ENCODE data around the gene MYBPC1. TPM values are rescaled to one million over a fixed set of nuclear protein-coding genes. Genes with fewer than 3 reads are reported as not detected.
"Not testable (repeated sequence)": the region's sequence is repeated elsewhere in the genome, so short reads cannot be mapped to it uniquely, and the experiment has no call there.

Gene MYBPC1
- total RNA-seq = 1 to 10 TPM in 2 of 6 experiments, under 1 TPM in 3, not detected in 1; 0.07 to 6.3 (median 0.66) TPM
- long read RNA-seq = 0 reads

GRCh38 chr12:101594700-101595099, at the start of gene MYBPC1:
Gene MYBPC1 (plus strand): TSS chr12:101594971. CDS start chr12:101595071, 100 bp downstream.
- Histone ChIP-seq H3K4me3 (no peak within 1 kb of the TSS), H3K27me3 (no peaks in the 10 kb centered on the region), H3K9me3 (no peaks in the 10 kb centered on the region), H3K4me1 (no peaks in the 10 kb centered on the region), H3K36me3 (no peaks in the 10 kb centered on the region), H3K27ac (no peak within 1 kb of the TSS)
- no peak for TF ChIP-seq CTCF (IDR thresholded peaks at IDR 0.05)
- TF ChIP-seq POLR2A (IDR thresholded peaks at IDR 0.05) = no peak
- WGBS (ENCODE audit: insufficient coverage, low coverage, low lambda C conversion rate, missing lambda C conversion rate) = 50% methylated on average over 6 of the region's 6 CpGs
- ATAC-seq (no peak), DNase-seq (no peak)
- intact Hi-C loops (cut with DNase I) = no loop called here

- Histone ChIP-seq H3K4me3 (no peak overlapping the region), H3K9me3 (no peaks in the 10 kb centered on the region), H3K36me3 (no peaks in the 10 kb centered on the region), H3K27ac (no peak overlapping the region), H3K4me1 (no peaks in the 10 kb centered on the region), H3K27me3 (no peaks in the 10 kb centered on the region)
- DNase-seq (no peak), ATAC-seq (no peak)
- intact Hi-C loops (cut with DNase I) = no loop called here
- WGBS (ENCODE audit: insufficient coverage, low coverage, low lambda C conversion rate, missing lambda C conversion rate) = 41% methylated on average over 5 of the region's 6 CpGs
- TF ChIP-seq CTCF (IDR thresholded peaks at IDR 0.05) (no peak), POLR2A (IDR thresholded peaks at IDR 0.05) (no peak)
Measured at GRCh38 chr12:101551362-101552114, 43.2 kb upstream of the MYBPC1 start.

GRCh38 chr12:101552277-101552676, 42.5 kb upstream of the MYBPC1 start:
- Histone ChIP-seq H3K4me1 (no peaks in the 10 kb centered on the region), H3K27me3 (no peaks in the 10 kb centered on the region), H3K4me3 (no peak overlapping the region), H3K36me3 (no peaks in the 10 kb centered on the region), H3K27ac (no peak overlapping the region), H3K9me3 (no peaks in the 10 kb centered on the region)
- no peak for ATAC-seq
- intact Hi-C loops (cut with DNase I) = no loop called here
- no peak for TF ChIP-seq CTCF (IDR thresholded peaks at IDR 0.05)
- no peak for TF ChIP-seq POLR2A (IDR thresholded peaks at IDR 0.05)
- DNase-seq = no peak
- 79% methylated on average over 4 of the region's 4 CpGs for WGBS (ENCODE audit: insufficient coverage, low coverage, low lambda C conversion rate, missing lambda C conversion rate)

- Histone ChIP-seq H3K27me3 (no peaks in the 10 kb centered on the region), H3K36me3 (no peaks in the 10 kb centered on the region), H3K27ac (no peak overlapping the region), H3K9me3 (no peaks in the 10 kb centered on the region), H3K4me1 (no peaks in the 10 kb centered on the region), H3K4me3 (no peak overlapping the region)
- WGBS (ENCODE audit: insufficient coverage, low coverage, low lambda C conversion rate, missing lambda C conversion rate) = 39% methylated on average over 4 of the region's 4 CpGs
- TF ChIP-seq POLR2A (IDR thresholded peaks at IDR 0.05) = no peak
- TF ChIP-seq CTCF (IDR thresholded peaks at IDR 0.05) = no peak
- no peak for ATAC-seq
- no peak for DNase-seq
- intact Hi-C loops (cut with DNase I) = no loop called here
Measured at GRCh38 chr12:101557094-101557493, 37.7 kb upstream of the MYBPC1 start.

GRCh38 chr12:101558726-101559125, 36.0 kb upstream of the MYBPC1 start:
- H3K4me1 ChIP-seq; intact Hi-C loops (cut with DNase I); H3K27ac ChIP-seq; H3K36me3 ChIP-seq; H3K9me3 ChIP-seq; H3K27me3 ChIP-seq; H3K4me3 ChIP-seq; ATAC-seq; DNase-seq: not testable (repeated sequence)
- 96% methylated on average over 5 of the region's 7 CpGs for WGBS (ENCODE audit: insufficient coverage, low coverage, low lambda C conversion rate, missing lambda C conversion rate)
